HG03108 (cell line): ENCODE measurements around the gene MAEA.

ENCODE experiments used
- ATAC-seq: cut with Tn5 transposase; IDR thresholded peaks from one replicate; pipeline ENCODE4 v1.9.1; 2021; ENCODE audit warnings: moderate library complexity; ENCODE audit not compliant: unreplicated experiment

The MAEA gene

GRCh38 chr4:1349359-1350168 is 59.9 kb downstream of the MAEA start:
- no peak for ATAC-seq

DNA sequence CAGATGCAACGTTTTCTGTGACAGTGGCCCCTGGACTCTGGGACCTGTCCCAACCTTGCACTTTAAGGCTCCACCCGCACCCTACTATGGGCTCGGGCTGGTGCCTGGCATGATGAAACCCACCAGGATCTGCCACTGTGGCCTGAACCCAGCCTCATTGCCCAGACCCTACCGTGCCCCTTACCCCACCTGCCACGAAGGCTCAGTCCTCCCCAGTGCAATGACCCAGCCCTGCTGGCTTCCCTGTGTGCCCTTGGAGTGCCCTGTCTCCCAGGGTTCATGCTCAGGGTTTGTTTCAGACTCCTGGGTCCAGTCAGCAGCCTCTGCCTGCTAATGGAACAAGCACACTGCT is 60.5 kb downstream of the MAEA start:
- no peak for ATAC-seq

DNA sequence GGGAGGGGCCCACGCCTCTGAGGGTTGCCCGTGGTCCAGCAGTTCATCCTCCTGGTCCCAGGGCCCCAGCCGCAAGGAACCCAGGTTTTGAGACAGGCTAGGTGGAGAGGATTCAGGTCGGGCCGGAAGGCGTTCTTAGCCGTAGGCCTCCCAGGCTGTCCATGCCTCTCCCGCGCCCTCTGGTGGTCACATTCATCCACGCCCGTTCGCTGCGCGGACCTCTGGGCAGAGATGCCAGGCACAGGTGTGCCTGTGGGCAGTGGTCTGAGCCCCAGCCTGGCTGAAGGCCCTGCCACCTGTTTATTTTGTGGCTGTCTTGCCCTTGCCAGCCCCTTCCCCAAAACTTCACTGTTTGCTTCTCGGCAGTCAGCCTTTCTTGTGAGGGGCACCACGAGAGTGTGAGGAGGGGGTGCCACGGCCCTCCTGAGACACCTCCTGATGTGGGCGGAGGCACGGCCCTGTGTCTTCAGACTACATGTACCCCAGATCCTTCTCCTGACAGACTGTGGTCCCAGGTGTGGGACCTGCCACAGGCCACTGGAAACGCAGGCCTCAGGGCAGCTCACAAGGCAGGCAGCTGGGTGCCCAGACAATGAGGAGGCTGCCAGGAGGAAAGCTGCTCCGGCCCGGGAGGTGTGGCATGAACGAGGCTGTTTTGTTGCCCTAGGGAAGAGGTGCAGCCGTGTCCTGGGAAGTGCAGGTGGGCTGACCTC is 62.3 kb downstream of the MAEA start:
- no peak for ATAC-seq

DNA sequence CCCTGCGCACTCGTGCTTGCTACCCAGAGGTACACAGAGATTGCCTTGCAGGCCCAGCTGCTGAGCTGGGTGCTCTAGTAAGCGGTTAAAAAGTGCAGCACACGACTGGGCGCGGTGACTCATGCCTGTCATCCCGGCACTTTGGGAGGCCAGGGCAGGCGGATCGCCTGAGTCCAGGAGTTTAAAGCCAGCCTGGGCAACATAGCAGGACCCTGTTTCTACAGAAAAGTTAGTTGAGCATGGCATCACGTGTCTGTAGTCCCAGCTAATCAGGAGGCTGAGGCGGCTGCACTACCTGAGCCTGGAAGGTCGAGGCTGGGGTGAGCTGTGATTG is 62.8 kb downstream of the MAEA start:
- ATAC-seq = no peak

DNA sequence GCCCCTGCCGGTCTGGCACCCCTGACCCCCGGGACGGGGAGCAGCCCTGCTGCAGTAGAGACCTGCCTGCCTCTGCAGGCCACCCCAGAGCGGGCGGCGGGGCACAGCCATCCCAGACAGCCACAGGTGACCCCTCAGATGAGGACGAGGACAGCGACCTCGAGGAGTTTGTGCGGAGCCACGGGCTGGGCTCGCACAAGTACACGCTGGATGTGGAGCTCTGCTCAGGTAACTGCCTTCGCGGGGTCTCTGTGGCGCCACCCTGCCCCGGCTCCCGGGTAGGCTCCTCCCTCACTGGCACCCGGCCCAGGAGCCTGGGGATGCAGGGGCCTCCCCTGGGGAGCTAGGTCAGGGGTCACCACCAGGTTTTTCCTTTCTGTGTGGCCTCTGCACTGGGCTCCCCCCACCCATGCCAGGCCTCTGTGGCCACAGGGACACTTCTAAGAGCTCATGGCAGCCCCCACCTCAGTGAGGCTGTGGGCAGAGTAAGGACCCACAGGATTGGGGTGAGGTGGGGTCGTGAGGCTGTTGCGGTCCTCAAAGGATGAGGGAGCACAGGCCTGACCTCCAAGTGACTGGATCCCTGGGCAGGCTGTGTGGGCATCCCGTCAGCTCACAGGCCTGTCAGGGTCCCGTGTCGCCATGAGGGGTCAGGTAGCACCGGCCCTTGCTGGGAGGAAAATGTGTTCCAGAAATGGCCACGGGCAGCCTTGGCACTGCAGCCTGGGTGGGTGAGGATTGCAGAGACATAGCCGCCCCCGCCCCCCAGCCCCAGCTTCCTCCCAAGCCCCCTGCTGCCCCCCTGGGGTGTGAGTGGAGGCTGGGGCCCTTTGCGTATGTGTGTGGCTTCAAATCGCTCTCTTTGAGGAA is 63.7 kb downstream of the MAEA start:
- ATAC-seq = no peak

- no peak for ATAC-seq
Measured at GRCh38 chr4:1354136-1354982, 64.7 kb downstream of the MAEA start.

- no peak for ATAC-seq
Measured at GRCh38 chr4:1354983-1355275, 65.2 kb downstream of the MAEA start.

- ATAC-seq = no peak
Measured at GRCh38 chr4:1355378-1355777, 65.7 kb downstream of the MAEA start.

- no peak for ATAC-seq
Measured at GRCh38 chr4:1356181-1356998, 66.7 kb downstream of the MAEA start.

GRCh38 chr4:1357356-1358248 is 67.9 kb downstream of the MAEA start:
- ATAC-seq = no peak

DNA sequence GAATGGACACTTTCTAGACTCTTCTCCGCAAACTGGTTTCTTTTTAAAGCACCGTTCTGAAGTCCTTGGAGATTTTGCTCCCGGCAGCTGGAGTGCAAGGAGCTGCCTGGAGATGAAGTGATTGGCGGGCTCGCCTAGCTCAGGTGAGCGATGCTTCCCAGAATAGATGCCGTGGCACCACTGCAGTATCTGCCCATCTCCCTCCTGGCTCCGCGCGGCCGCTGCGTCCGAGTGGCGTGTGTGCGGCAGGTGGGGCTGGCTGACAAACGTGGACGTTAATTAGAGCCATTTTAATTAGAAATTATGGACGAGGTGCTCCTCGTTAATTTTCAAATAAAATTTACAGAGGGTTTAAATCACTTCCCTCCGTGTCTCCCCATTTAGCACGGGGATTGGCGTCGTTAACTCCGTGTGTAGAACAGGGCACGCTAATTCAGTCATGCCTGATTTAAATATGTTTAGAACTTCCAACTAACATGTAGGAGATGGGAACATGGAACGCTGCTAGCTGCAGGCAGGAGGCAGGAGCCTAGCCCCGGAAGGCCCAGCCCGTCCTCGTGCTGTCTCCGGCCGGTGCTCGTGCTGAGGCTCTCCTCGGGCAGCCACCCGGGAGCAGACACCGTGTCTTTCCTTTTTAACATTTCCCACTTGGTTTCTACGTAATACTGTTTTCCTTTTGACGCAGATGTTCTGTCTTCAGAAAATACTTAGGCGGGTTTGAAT is 68.9 kb downstream of the MAEA start:
- ATAC-seq = no peak

DNA sequence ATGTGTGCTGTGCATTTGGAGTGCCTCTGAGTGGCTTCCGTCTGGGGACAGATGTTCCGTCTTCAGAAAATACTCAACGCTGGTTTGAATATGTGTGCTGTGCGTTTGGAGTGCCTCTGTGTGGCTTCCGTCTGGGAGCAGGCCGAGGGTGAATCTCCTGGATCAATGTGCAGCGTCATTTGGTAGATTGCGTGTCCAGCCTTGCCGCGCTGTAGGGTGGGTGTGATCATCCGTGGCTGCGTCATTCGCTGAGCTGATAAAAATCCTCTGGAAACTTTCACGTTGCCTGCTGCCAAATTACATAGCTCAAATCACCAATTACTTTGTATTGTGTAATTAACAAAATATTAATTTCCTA is 69.4 kb downstream of the MAEA start:
- ATAC-seq = no peak

GRCh38 chr4:1359976-1360375 is 70.3 kb downstream of the MAEA start:
- no peak for ATAC-seq

GRCh38 chr4:1360423-1361283 is 71.0 kb downstream of the MAEA start:
- ATAC-seq = no peak

GRCh38 chr4:1361431-1361830 is 71.7 kb downstream of the MAEA start:
- no peak for ATAC-seq

- ATAC-seq = no peak
Measured at GRCh38 chr4:1362046-1362445, 72.4 kb downstream of the MAEA start.

GRCh38 chr4:1362521-1362920 is 72.8 kb downstream of the MAEA start:
- ATAC-seq = no peak

- no peak for ATAC-seq
Measured at GRCh38 chr4:1363513-1363912, 73.8 kb downstream of the MAEA start.
